ENCODE results near the gene KASH5. TPM values are rescaled to one million over a fixed set of nuclear protein-coding genes. Genes with fewer than 3 reads are reported as not detected.

Gene KASH5
- total and polyA plus RNA-seq, 2 of the 4 experiments (the other 2 are of a cell fraction) = not detected

GRCh38 chr19:49430172-49430677, 42.2 kb downstream of the KASH5 start:
- Histone ChIP-seq H3K79me1 (ENCODE audit: low read depth in 1 of 2, low read length in 2 of 2) (no peaks in the 10 kb centered on the region), H3K9ac (ENCODE audit: low read depth, low read length) (no peak overlapping the region), H4K5ac (ENCODE audit: low read depth, low read length) (no peak overlapping the region), H2AFZ (replicated peaks; ENCODE audit: low read length, poor library complexity) (no peak overlapping the region), H3K4me3 (ENCODE audit: insufficient read depth, low read depth, low read length) (no peak overlapping the region), H4K8ac (ENCODE audit: low read depth in 2 of 2, low read length in 2 of 2) (no peak overlapping the region), H3K4ac (ENCODE audit: low read depth, low read length) (no peak overlapping the region), H2BK120ac (ENCODE audit: low read depth, low read length) (no peak overlapping the region), H3K9me1 (ENCODE audit: insufficient read depth, low read length) (no peaks in the 10 kb centered on the region), H2BK15ac (ENCODE audit: low read depth, low read length) (no peak overlapping the region), H3K36me3 (ENCODE audit: control insufficient read depth, insufficient read depth, low read length) (no peaks in the 10 kb centered on the region), H4K91ac (ENCODE audit: insufficient read depth, low read depth, low read length) (no peak overlapping the region), H2AK9ac (replicated peaks; ENCODE audit: low read depth, low read length, poor library complexity) (no peak overlapping the region), H3K9me3 (ENCODE audit: control insufficient read depth, insufficient read depth, low read length) (peaks cover 16% of the 10 kb centered on the region), H3K14ac (replicated peaks; ENCODE audit: low read depth, low read length) (no peak overlapping the region), H3K27me3 (ENCODE audit: control insufficient read depth, insufficient read depth, low read length) (peaks cover 95% of the 10 kb centered on the region), H3K27ac (ENCODE audit: insufficient read depth, low read length) (no peak overlapping the region), H2BK5ac (ENCODE audit: low read depth, low read length, poor library complexity, severe bottlenecking) (no peak overlapping the region), H3K56ac (ENCODE audit: extremely low read depth, insufficient read depth, low read length) (no peak overlapping the region), H2AK5ac (ENCODE audit: low read depth, low read length) (no peak overlapping the region), H4K20me1 (ENCODE audit: insufficient read depth, low read length) (no peaks in the 10 kb centered on the region), H3K18ac (ENCODE audit: low read depth, low read length) (no peak overlapping the region), H3K4me2 (ENCODE audit: low read depth, low read length) (no peak overlapping the region), H3K23ac (ENCODE audit: low read depth, low read length) (no peak overlapping the region), H3K4me1 (ENCODE audit: control insufficient read depth, insufficient read depth, low read length) (no peaks in the 10 kb centered on the region), H2BK20ac (ENCODE audit: low read depth, low read length) (no peak overlapping the region)
- no TSS peak for BruUV-seq (replicated peaks)
- TF ChIP-seq SMC3 (IDR thresholded peaks at IDR 0.05; ENCODE audit: low read depth, low read length) = no peak
- no peak for TF ChIP-seq MAZ (IDR thresholded peaks at IDR 0.05; ENCODE audit: borderline replicate concordance, low read depth, low read length)
- TF ChIP-seq NFE2L2 (IDR thresholded peaks at IDR 0.05; ENCODE audit: low read depth, low read length) = no peak
- no peak for TF ChIP-seq RAD21 (IDR thresholded peaks at IDR 0.05; ENCODE audit: low read length)
- no peak for TF ChIP-seq RFX5 (IDR thresholded peaks at IDR 0.05; ENCODE audit: low read depth, low read length)
- TF ChIP-seq MXI1 (IDR thresholded peaks at IDR 0.05; ENCODE audit: borderline replicate concordance, low read depth, low read length) = no peak
- TF ChIP-seq CHD1 (IDR thresholded peaks at IDR 0.05; ENCODE audit: low read depth, low read length) = no peak
- no peak for TF ChIP-seq POLR2A (IDR thresholded peaks at IDR 0.05; ENCODE audit: low read depth, low read length)
- no peak for TF ChIP-seq RCOR1 (IDR thresholded peaks at IDR 0.05; ENCODE audit: insufficient replicate concordance, low read length)
- TF ChIP-seq MAFK (IDR thresholded peaks at IDR 0.05; ENCODE audit: low read depth, low read length) = no peak
- no peak for TF ChIP-seq BHLHE40 (IDR thresholded peaks at IDR 0.05; ENCODE audit: low read depth, low read length)
- TF ChIP-seq, protein P1, sequence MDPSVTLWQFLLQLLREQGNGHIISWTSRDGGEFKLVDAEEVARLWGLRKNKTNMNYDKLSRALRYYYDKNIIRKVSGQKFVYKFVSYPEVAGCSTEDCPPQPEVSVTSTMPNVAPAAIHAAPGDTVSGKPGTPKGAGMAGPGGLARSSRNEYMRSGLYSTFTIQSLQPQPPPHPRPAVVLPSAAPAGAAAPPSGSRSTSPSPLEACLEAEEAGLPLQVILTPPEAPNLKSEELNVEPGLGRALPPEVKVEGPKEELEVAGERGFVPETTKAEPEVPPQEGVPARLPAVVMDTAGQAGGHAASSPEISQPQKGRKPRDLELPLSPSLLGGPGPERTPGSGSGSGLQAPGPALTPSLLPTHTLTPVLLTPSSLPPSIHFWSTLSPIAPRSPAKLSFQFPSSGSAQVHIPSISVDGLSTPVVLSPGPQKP (IDR thresholded peaks at IDR 0.05; ENCODE audit: borderline replicate concordance, low read depth, low read length) = no peak
- no peak for TF ChIP-seq CEBPB (IDR thresholded peaks at IDR 0.05; ENCODE audit: low read depth, low read length)
- TF ChIP-seq CTCF (conservative IDR thresholded peaks at IDR 0.05; ENCODE audit: low read depth, low read length) = no peak
- TF ChIP-seq, protein P2, sequence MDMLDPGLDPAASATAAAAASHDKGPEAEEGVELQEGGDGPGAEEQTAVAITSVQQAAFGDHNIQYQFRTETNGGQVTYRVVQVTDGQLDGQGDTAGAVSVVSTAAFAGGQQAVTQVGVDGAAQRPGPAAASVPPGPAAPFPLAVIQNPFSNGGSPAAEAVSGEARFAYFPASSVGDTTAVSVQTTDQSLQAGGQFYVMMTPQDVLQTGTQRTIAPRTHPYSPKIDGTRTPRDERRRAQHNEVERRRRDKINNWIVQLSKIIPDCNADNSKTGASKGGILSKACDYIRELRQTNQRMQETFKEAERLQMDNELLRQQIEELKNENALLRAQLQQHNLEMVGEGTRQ (IDR thresholded peaks at IDR 0.05; ENCODE audit: low read depth, low read length) = no peak
- TF ChIP-seq FOS (IDR thresholded peaks at IDR 0.05; ENCODE audit: low read depth, low read length) = no peak
- intact Hi-C loops (cut with micrococcal nuclease) (no loop called here), dilution Hi-C loops (cut with HindIII; ENCODE audit: low sequenced_read_pairs, unreplicated experiment) (no loop called here), in situ Hi-C loops (cut with MboI; ENCODE audit: low sequenced_read_pairs) (loop anchor here (10.0 kb wide), 1 partner anchor 165 kb away; no protein-coding TSS in a partner anchor)
- no peak for DNase-seq
- ChIA-PET CTCF (no interaction called here), POLR2A (ENCODE audit: unreplicated experiment) (no interaction called here)
- no peak for ATAC-seq (ENCODE audit: low read depth)
- WGBS, 2 experiments (ENCODE audit: extremely low coverage in 2 of 2, insufficient read length in 1 of 2) = 62% methylated on average over 3 of the region's 9 CpGs; no CpG with 5 or more reads in 1 of the 2 experiments

Measured in IMR-90 (cell line).